Left lung (tissue), 10 donors: ENCODE results near the gene PPP2R2C. TPM values are rescaled to one million over a fixed set of nuclear protein-coding genes. Genes with fewer than 3 reads are reported as not detected.

Experiments
- ATAC-seq: fragments of 200-7000 bp; cut with Tn5 transposase; one replicate; pipeline ENCODE4 v1.9.1; 2020; ENCODE audit warnings: moderate library complexity
- DNase-seq, 4 donors: peaks; one replicate each; pipeline ENCODE4 v3.0.0-alpha.2; 2013 to 2020
- H3K27ac ChIP-seq, 2 donors: fragments of 200-600 bp; sonication (generic) in 1 of 2; one replicate each; pipeline versions ENCODE4 v1.5.0 to v1.8.0; 2020 to 2021
- H3K27me3 ChIP-seq, 2 donors: fragments of 200-600 bp; sonication (generic) in 1 of 2; one replicate each; pipeline versions ENCODE4 v1.5.0 to v1.8.0; 2020 to 2021
- H3K36me3 ChIP-seq, 2 donors: fragments of 200-600 bp; sonication (generic) in 1 of 2; one replicate each; pipeline versions ENCODE4 v1.5.0 to v1.8.0; 2020 to 2021
- H3K4me1 ChIP-seq, 2 donors: fragments of 200-600 bp; one replicate each; pipeline ENCODE4 v1.8.0; 2021
- H3K4me3 ChIP-seq, 2 donors: fragments of 200-600 bp; sonication (generic) in 1 of 2; one replicate each; pipeline versions ENCODE4 v1.5.0 to v1.8.0; 2020 to 2021; ENCODE audit warnings: mild to moderate bottlenecking in 1 of 2
- H3K9me3 ChIP-seq, 2 donors: fragments of 200-600 bp; sonication (generic) in 1 of 2; one replicate each; pipeline versions ENCODE4 v1.5.0 to v1.8.0; 2020 to 2021
- intact Hi-C, 2 donors: fragments of 100-400 bp; cut with DNase I; formaldehyde crosslinking; loops; one replicate each; pipeline versions ENCODE4 v1.11.2 to v1.14.2; 2022
- polyA plus RNA-seq, 6 donors: library from polyadenylated mRNA; unstranded; fragments of 120-200 nt; gene quantifications; one replicate each; pipeline ENCODE4 v1.2.1, GENCODE V29; 2013; ENCODE audit not compliant: insufficient read length in 6 of 6
- total RNA-seq, 2 donors: library from RNA; stranded (reverse); fragmentation: NEBNext Ultra II Directional; extraction: Animal tissue kit (Norgen Biotek cat#: 25700); gene quantifications; one replicate each; pipeline ENCODE4 v1.2.1, GENCODE V29; 2021
- TF ChIP-seq, protein P1 (sequence below), 2 donors: fragments of 200-600 bp; sonication (generic) in 1 of 2; IDR thresholded peaks; one replicate each; pipeline versions ENCODE4 v1.5.0 to v1.8.0; 2021; ENCODE audit warnings: antibody characterized with exemption in 2 of 2
- donor health status: DM: no; HTN: yes; CAD: no.
- donor health status: DM: no; HTN: no; CAD: no.

Gene PPP2R2C
- total and polyA plus RNA-seq, 8 donors, result 0.29 to 0.50 (median 0.43) TPM; not detected in 1

DNA sequence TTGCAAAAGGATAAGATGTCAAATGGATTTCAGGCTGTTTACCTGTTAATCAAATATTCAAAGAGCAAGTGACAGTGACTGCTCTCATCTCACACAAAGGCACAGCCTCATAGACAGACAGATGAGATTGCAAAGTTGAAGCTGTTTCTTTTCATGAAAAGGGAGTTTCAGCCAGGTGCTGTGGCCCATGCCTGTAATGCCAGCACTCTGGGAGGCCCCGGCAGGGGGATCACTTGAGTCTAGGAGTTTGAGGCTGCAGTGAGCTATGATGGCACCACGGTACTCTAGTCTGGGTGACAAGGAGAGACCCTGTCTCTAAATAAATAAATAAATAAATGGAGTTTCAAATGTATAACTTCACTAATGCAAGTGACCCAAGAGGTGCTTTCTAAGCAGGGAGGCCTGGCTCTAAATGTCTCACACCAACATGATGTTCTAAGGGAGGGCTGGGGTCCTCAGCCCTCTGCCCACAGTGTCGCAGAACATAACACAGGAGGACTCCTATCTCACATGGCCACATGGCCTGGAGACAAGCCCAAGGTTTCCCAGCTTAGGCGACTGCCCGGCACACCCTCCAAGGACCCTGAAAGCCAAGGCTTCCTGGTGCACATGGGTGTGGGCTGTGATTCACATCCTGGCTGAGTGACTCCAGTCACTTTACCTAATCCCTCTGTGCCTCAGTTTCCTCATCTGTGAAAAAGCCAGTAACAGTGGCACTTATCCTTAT, 26.8 kb downstream of the PPP2R2C start:
- no peaks in the 10 kb centered on the region for H3K9me3 ChIP-seq
- intact Hi-C loops, result no loop called here

DNA sequence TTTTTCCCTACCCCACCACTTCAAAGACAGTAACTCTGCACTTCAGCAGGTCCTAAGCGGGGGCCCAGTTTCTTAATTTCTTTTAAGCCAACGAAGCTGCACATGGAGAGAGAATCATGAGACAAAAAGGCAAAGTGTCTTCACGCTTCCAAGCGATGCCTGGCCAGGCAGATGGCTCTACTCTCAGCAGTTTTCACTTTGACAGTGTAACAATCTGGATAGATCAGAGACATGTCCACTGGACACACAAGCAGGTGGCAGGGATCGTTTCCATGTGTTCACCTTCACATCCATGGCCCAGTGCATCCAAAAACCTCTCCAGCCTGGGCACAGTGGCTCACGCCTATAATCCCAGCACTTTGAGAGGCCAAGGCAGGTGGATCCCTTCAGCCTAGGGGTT, 27.8 kb downstream of the PPP2R2C start:
- Histone ChIP-seq H3K9me3 (no peaks in the 10 kb centered on the region), H3K36me3 (no peaks in the 10 kb centered on the region), H3K27ac (no peak overlapping the region), H3K4me3 (no peak overlapping the region), H3K27me3 (peaks cover 0 to 67% of the 10 kb centered on the region in 2 donors), H3K4me1 (no peaks in the 10 kb centered on the region)
- TF ChIP-seq, protein P1, sequence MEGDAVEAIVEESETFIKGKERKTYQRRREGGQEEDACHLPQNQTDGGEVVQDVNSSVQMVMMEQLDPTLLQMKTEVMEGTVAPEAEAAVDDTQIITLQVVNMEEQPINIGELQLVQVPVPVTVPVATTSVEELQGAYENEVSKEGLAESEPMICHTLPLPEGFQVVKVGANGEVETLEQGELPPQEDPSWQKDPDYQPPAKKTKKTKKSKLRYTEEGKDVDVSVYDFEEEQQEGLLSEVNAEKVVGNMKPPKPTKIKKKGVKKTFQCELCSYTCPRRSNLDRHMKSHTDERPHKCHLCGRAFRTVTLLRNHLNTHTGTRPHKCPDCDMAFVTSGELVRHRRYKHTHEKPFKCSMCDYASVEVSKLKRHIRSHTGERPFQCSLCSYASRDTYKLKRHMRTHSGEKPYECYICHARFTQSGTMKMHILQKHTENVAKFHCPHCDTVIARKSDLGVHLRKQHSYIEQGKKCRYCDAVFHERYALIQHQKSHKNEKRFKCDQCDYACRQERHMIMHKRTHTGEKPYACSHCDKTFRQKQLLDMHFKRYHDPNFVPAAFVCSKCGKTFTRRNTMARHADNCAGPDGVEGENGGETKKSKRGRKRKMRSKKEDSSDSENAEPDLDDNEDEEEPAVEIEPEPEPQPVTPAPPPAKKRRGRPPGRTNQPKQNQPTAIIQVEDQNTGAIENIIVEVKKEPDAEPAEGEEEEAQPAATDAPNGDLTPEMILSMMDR (IDR thresholded peaks at IDR 0.05), result no peak
- no peak for ATAC-seq
- intact Hi-C loops, result no loop called here
- no peak for DNase-seq

More for the DNA sequence above, 26.8 kb downstream of the PPP2R2C start:
- Histone ChIP-seq H3K4me3 (no peak overlapping the region), H3K27me3 (peaks cover 0 to 67% of the 10 kb centered on the region in 2 donors), H3K27ac (no peak overlapping the region), H3K4me1 (no peaks in the 10 kb centered on the region), H3K36me3 (no peaks in the 10 kb centered on the region)
- TF ChIP-seq, protein P1 (IDR thresholded peaks at IDR 0.05), result no peak
- ATAC-seq, result no peak
- DNase-seq, result no peak

- no peak for ATAC-seq
- intact Hi-C loops, result no loop called here
- no peaks in the 10 kb centered on the region for H3K4me1 ChIP-seq
Measured at GRCh38 chr4:6443035-6444023, 29.1 kb downstream of the PPP2R2C start.

DNA sequence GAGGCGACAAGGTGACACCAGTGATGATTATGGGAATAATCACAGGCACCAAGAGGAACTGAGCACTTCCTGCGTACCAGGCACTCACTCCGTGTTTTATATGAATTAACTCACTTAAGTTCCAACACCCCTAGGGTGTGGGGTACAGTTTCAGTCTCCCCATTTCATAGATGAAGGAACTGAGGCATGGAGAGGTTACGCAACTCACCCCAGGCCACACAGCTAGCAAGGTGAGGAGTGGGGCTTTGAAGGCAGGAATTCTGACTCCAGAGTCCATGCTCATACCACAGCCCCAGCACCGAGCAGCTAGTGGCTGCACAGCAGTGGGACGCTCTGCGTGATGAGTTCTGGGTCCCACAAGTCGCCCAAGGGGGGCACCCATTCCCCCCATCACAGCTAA, 29.9 kb downstream of the PPP2R2C start:
- no peak overlapping the region for H3K4me3 ChIP-seq
- intact Hi-C loops, result no loop called here
- H3K27ac ChIP-seq, result no peak overlapping the region
- no peak for DNase-seq
- no peak for ATAC-seq
- no peaks in the 10 kb centered on the region for H3K9me3 ChIP-seq
- TF ChIP-seq, protein P1 (IDR thresholded peaks at IDR 0.05), result no peak
- H3K27me3 ChIP-seq, result peaks cover 0 to 52% of the 10 kb centered on the region in 2 donors
- no peaks in the 10 kb centered on the region for H3K36me3 ChIP-seq
- no peaks in the 10 kb centered on the region for H3K4me1 ChIP-seq

More at GRCh38 chr4:6443035-6444023, 29.1 kb downstream of the PPP2R2C start:
- Histone ChIP-seq H3K27ac (no peak overlapping the region), H3K9me3 (no peaks in the 10 kb centered on the region), H3K4me3 (no peak overlapping the region), H3K36me3 (no peaks in the 10 kb centered on the region), H3K27me3 (peaks cover 0 to 60% of the 10 kb centered on the region in 2 donors)
- TF ChIP-seq, protein P1 (IDR thresholded peaks at IDR 0.05), result no peak
- peak in 1 of 4 donors; percentile 68 for DNase-seq

GRCh38 chr4:6441758-6442157, 30.7 kb downstream of the PPP2R2C start:
- intact Hi-C loops, result no loop called here
- TF ChIP-seq, protein P1 (IDR thresholded peaks at IDR 0.05), result no peak

More at GRCh38 chr4:6441758-6442157, 30.7 kb downstream of the PPP2R2C start:
- Histone ChIP-seq H3K4me1 (no peaks in the 10 kb centered on the region), H3K9me3 (no peaks in the 10 kb centered on the region), H3K27ac (no peak overlapping the region), H3K27me3 (peaks cover 0 to 46% of the 10 kb centered on the region in 2 donors), H3K36me3 (no peaks in the 10 kb centered on the region), H3K4me3 (no peak overlapping the region)
- no peak for ATAC-seq
- no peak for DNase-seq
